Endothelial cell of umbilical vein (primary cell): ENCODE measurements around the gene DCDC1. TPM values are rescaled to one million over a fixed set of nuclear protein-coding genes. Genes with fewer than 3 reads are reported as not detected.

Source experiments
- BruUV-seq: library from RNA; stranded (reverse); fragments of 400-500 nt; replicated peaks from 2 replicates; lab custom pipeline; 2021; lab: Mats Ljungman, UMichigan
- CTCF ChIA-PET: fragments of 300-600, 350-600 bp; sonication (Branson Sonifier 250); formaldehyde crosslinking; loops from one replicate; lab custom pipeline; 2021; ENCODE audit warnings: antibody characterized with exemption, inconsistent platforms; lab: Charles Lee
- POLR2A ChIA-PET: fragments of 300-600, 350-600 bp; sonication (Branson Sonifier 250); formaldehyde crosslinking; loops from one replicate; lab custom pipeline; 2021; ENCODE audit warnings: antibody characterized with exemption, inconsistent platforms; lab: Charles Lee
- DNase-seq: peaks from one replicate; pipeline ENCODE4 v3.0.0-alpha.2; 2011; ENCODE audit warnings: low read depth, low spot score
- FAIRE-seq: peaks from 2 replicates; lab custom pipeline; 2011; peaks lifted over from hg19 to GRCh38; lab: Jason Lieb, UNC
- H2AFZ ChIP-seq: 2 replicates; pipeline ENCODE4 v1.6.0; 2012; ENCODE audit warnings: low read depth, low read length, control low read depth, inconsistent platforms
- H3K27ac ChIP-seq: 2 replicates; pipeline ENCODE4 v1.5.1; 2011; ENCODE audit warnings: low read depth, mild to moderate bottlenecking, control low read depth, low read length, moderate library complexity; ENCODE audit not compliant: insufficient read depth
- H3K27me3 ChIP-seq, 2 experiments: 2 replicates each; pipeline versions ENCODE4 v1.6.0 to v1.6.1; 2011; ENCODE audit warnings: low read length in 2 of 2, mixed read lengths in 1 of 2; ENCODE audit not compliant: control insufficient read depth in 2 of 2, insufficient read depth in 2 of 2
- H3K36me3 ChIP-seq, 2 experiments: 2 replicates in 1 of 2; 3 replicates in 1 of 2; pipeline ENCODE4 v1.5.1; 2011; ENCODE audit warnings: low read length in 2 of 2, mild to moderate bottlenecking in 1 of 2, moderate library complexity in 1 of 2; ENCODE audit not compliant: control insufficient read depth in 2 of 2, insufficient read depth in 2 of 2; ENCODE audit errors: extremely low read depth in 1 of 2
- H3K4me1 ChIP-seq: 3 replicates; pipeline ENCODE4 v1.5.1; 2011; ENCODE audit warnings: mild to moderate bottlenecking, low read length; ENCODE audit not compliant: control insufficient read depth, insufficient read depth; ENCODE audit errors: extremely low read depth
- H3K4me2 ChIP-seq: 2 replicates; pipeline ENCODE4 v1.6.1; 2011; ENCODE audit warnings: low read length, control low read depth, mixed read lengths; ENCODE audit not compliant: insufficient read depth
- H3K4me3 ChIP-seq, 3 experiments: fragments of 200-600 bp in 1 of 3; sonication (generic), shearing (Covaris generic) in 1 of 3; replicated peaks in 1 of 3; 2 replicates each; pipeline ENCODE4 v1.5.1; 2011 to 2016; ENCODE audit warnings: control low read depth in 3 of 3, low read length in 3 of 3, mild to moderate bottlenecking in 2 of 3, inconsistent platforms in 1 of 3, low read depth in 1 of 3, moderate library complexity in 1 of 3; ENCODE audit not compliant: insufficient read depth in 1 of 3
- H3K79me2 ChIP-seq: 2 replicates; pipeline ENCODE4 v1.6.0; 2012; ENCODE audit warnings: low read length, inconsistent platforms; ENCODE audit not compliant: control insufficient read depth, insufficient read depth
- H3K9ac ChIP-seq: replicated peaks from 2 replicates; pipeline ENCODE3; 2011; ENCODE audit warnings: low read length, control low read depth; ENCODE audit not compliant: insufficient read depth; ENCODE audit errors: extremely low read depth
- H3K9me1 ChIP-seq: replicated peaks from 3 replicates; pipeline ENCODE4 v1.6.0; 2011; ENCODE audit warnings: mild to moderate bottlenecking, low read length; ENCODE audit not compliant: control insufficient read depth, insufficient read depth; ENCODE audit errors: extremely low read depth
- H3K9me3 ChIP-seq: replicated peaks from 2 replicates; pipeline ENCODE4 v1.5.1; 2012; ENCODE audit warnings: low read length, inconsistent platforms; ENCODE audit not compliant: control insufficient read depth, insufficient read depth
- H4K20me1 ChIP-seq: replicated peaks from 2 replicates; pipeline ENCODE3; 2011; ENCODE audit warnings: mild to moderate bottlenecking, low read length; ENCODE audit not compliant: control insufficient read depth, insufficient read depth; ENCODE audit errors: extremely low read depth
- CTCF ChIP-seq, 2 donors: IDR thresholded peaks; 1 replicate in 1 of 2; 2 replicates in 1 of 2; pipeline ENCODE4 v1.5.1; 2011; ENCODE audit warnings: low read length in 2 of 2, mild to moderate bottlenecking in 2 of 2, moderate library complexity in 2 of 2, control low read depth in 1 of 2, inconsistent platforms in 1 of 2, low read depth in 1 of 2; ENCODE audit not compliant: insufficient read depth in 1 of 2; ENCODE audit errors: extremely low read depth in 1 of 2
- FOS ChIP-seq: IDR thresholded peaks from 2 replicates; pipeline ENCODE4 v1.6.1; 2011; ENCODE audit warnings: mild to moderate bottlenecking, low read length, moderate library complexity, borderline replicate concordance; ENCODE audit not compliant: insufficient read depth
- GATA2 ChIP-seq: IDR thresholded peaks from 2 replicates; pipeline ENCODE4 v1.7.0; 2011; ENCODE audit warnings: low read depth, mild to moderate bottlenecking, moderate library complexity, mixed read lengths, low read length; ENCODE audit not compliant: insufficient read length, insufficient read depth
- JUN ChIP-seq: IDR thresholded peaks from 2 replicates; pipeline ENCODE4 v1.6.1; 2011; ENCODE audit warnings: borderline replicate concordance, low read depth; ENCODE audit not compliant: insufficient read length, insufficient read depth
- MYC ChIP-seq: IDR thresholded peaks from one replicate; pipeline ENCODE4 v1.6.1; 2011; ENCODE audit warnings: mild to moderate bottlenecking, low read depth, low read length
- POLR2A ChIP-seq: IDR thresholded peaks from 2 replicates; pipeline ENCODE4 v1.6.1; 2012; ENCODE audit warnings: low read depth, mild to moderate bottlenecking, control low read depth, low read length
- dilution Hi-C: fragments of 300-500 bp; cut with MboI; formaldehyde crosslinking; loops from one replicate; pipeline ENCODE4 v1.15.0; 2019; ENCODE audit warnings: low sequenced_read_pairs; ENCODE audit not compliant: extremely low pct_ligation_motif_present
- intact Hi-C: fragments of 100-400 bp; cut with micrococcal nuclease; formaldehyde crosslinking; loops from one replicate; pipeline ENCODE4 v1.10.0; 2022
- polyA plus RNA-seq, 4 experiments: library from polyadenylated mRNA; depleted of rRNA in 3 of 4; stranded (reverse) in 3 of 4; unstranded in 1 of 4; fragments of >200 nt; gene quantifications; 2 replicates each; pipeline versions ENCODE4 v1.2.1 to v1.2.3, GENCODE V29; 2011 to 2012; ENCODE audit warnings: missing spikeins in 1 of 4
- total RNA-seq: library from RNA; stranded (reverse); gene quantifications from 2 replicates; pipeline ENCODE4 v1.2.3, GENCODE V29; 2021

The DCDC1 gene
- total and polyA plus RNA-seq, 2 donors (not counting 3 experiments of a cell fraction or from before 2014, with no cell fraction given): 0.04 TPM; not detected in 1

GRCh38 chr11:31019786-31020185 is 349.8 kb downstream of the DCDC1 start:
- Histone ChIP-seq H4K20me1 (no peaks in the 10 kb centered on the region), H3K4me2 (no peak overlapping the region), H3K9me3 (no peaks in the 10 kb centered on the region), H3K79me2 (no peaks in the 10 kb centered on the region), H3K4me3 (no peak overlapping the region), H3K27ac (no peak overlapping the region), H3K9ac (no peak overlapping the region), H3K9me1 (no peaks in the 10 kb centered on the region), H3K36me3 (no peaks in the 10 kb centered on the region), H3K27me3 (no peaks in the 10 kb centered on the region), H3K4me1 (no peaks in the 10 kb centered on the region), H2AFZ (no peak overlapping the region)
- FAIRE-seq (no peak), DNase-seq (no peak)
- TF ChIP-seq POLR2A (no peak), CTCF (IDR thresholded peaks at IDR 0.05; ENCODE audit: extremely low read depth in 1 of 2, insufficient read depth in 1 of 2, low read depth in 1 of 2, low read length in 2 of 2) (no peak), MYC (no peak), JUN (no peak), FOS (no peak)
- POLR2A ChIA-PET: no interaction called here
- CTCF ChIA-PET: no interaction called here
- dilution Hi-C loops (no loop called here), intact Hi-C loops (no loop called here)
- no TSS peak for BruUV-seq

GRCh38 chr11:31005202-31005601 is 364.3 kb downstream of the DCDC1 start:
- no peak for FAIRE-seq
- ChIA-PET POLR2A (no interaction called here), CTCF (no interaction called here)
- TF ChIP-seq FOS: no peak
- TF ChIP-seq CTCF (IDR thresholded peaks at IDR 0.05; ENCODE audit: extremely low read depth in 1 of 2, insufficient read depth in 1 of 2, low read depth in 1 of 2, low read length in 2 of 2): no peak
- TF ChIP-seq JUN: no peak
- TF ChIP-seq GATA2: no peak
- Histone ChIP-seq H3K27ac (no peak overlapping the region), H4K20me1 (no peaks in the 10 kb centered on the region), H3K36me3 (no peaks in the 10 kb centered on the region), H3K4me3 (no peak overlapping the region), H3K9me3 (no peaks in the 10 kb centered on the region), H3K4me1 (no peaks in the 10 kb centered on the region), H3K27me3 (no peaks in the 10 kb centered on the region), H3K4me2 (no peak overlapping the region), H2AFZ (no peak overlapping the region), H3K9me1 (no peaks in the 10 kb centered on the region), H3K9ac (no peak overlapping the region), H3K79me2 (no peaks in the 10 kb centered on the region)
- dilution Hi-C loops (no loop called here), intact Hi-C loops (no loop called here)
- no TSS peak for BruUV-seq
- no peak for DNase-seq
